COR-L47 (cell line): ENCODE data around the gene TEAD1.
"Not testable (repeated sequence)": the region's sequence is repeated elsewhere in the genome, so short reads cannot be mapped to it uniquely, and the experiment has no call there.

Experiments
- DNase-seq: peaks from one replicate; lab custom pipeline; 2025; lab: John Stamatoyannopoulos, UW

The TEAD1 gene

DNA sequence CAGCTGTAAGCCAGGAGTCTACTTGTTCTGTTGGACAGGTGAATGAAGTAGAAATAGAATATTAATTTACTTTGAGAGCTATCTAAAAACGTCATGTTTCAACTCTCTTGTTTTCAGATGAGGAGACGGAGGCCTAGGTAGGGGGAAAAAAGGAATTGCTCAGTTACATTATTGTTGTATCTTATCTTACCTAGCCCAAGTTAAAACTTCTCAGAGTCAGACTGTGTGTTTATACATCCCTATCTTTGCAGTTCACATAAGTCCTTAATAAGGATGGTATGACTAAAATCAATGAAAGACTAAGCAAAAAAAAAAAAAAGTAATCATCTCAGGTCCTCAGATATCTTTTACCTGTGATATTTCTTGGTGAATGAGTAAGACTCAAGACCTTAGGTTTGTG, 62.8 kb downstream of the TEAD1 start:
- DNase-seq, result no peak

DNA sequence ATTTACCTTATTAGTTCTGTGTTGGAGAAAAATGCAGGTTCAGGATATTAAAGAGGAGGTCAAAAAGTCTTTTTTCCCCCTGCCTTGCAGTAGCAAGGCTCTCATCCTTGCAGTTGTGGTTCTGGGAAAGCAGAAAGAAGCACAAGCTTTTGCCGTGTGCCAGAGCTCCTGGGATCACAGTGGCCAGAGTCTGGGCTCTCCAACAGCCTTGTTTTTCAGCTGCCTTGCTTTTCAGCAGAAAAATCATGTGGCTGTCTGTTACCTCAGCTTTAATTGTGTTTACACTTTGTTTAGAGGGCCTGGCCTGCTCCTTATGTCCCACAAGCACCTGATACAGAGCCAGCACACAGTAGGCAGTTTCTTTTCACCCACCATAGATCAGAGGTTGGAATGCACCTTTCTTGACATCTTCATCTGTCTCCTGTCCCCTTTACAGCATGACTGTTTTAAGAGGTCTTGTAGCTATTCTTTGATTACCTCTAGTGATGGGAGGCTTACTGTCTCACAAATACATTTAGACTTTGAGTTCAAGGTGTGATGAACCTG, 67.5 kb downstream of the TEAD1 start:
- no peak for DNase-seq

DNA sequence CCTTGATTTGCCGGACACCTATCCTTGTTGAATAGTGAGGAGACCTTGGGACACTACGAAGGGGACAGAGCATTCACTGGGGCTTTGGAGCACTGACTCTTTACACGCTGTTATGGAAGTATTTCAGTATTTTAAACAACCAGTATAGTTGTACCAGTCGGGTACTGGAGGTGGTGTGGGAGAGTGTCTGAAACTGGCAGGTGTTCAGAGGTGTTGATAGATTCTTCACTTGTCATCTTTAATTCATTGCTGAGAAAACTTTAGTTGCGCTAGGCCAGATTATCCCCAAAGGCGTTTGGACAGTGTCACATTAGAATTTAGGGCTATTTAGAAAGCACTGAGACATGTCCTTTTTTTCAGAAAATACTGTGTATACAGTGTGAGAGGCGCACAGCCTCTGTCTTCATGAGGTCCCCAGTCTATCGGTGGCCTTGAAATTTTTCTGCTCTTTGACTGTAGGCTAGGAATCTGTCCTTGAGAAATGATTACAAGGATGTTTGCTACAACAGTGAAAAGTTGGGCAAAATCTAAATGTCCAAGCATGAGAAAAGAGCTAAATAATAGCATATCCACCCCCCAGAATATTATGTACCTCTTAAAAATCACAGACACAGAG, 69.7 kb downstream of the TEAD1 start:
- no peak for DNase-seq

DNA sequence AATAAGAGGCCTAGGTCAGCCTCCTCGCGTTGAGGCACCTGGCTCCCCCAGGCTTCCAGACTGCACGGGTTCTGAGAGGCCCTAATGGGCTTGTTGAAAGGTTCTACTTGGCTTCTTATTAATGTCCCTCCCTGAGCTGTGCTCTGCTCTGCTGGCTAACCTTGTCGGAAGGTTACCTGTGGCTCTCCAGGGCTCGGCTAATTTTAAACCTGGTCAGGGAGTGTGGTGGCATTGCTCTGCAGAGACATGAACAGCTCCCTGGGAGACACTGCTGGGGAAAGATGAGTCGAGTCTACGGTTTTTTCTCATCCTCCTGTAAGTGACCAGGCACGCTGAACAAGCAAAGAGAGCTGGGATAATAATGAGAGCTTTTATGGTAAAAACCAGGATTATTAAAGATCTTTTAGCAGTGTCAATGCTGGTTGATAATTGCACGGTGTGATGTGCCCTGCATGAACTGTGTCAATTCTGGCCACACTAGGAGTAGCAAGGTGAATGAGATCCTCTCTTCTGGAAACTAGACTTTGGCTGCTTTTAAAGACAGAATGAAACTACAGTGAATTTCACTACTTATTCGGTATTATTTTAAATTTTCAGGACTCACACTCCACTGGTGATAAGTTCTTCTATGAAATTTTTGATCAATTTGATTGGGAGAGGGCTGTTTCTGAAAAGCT, 70.7 kb downstream of the TEAD1 start:
- DNase-seq, result no peak

DNA sequence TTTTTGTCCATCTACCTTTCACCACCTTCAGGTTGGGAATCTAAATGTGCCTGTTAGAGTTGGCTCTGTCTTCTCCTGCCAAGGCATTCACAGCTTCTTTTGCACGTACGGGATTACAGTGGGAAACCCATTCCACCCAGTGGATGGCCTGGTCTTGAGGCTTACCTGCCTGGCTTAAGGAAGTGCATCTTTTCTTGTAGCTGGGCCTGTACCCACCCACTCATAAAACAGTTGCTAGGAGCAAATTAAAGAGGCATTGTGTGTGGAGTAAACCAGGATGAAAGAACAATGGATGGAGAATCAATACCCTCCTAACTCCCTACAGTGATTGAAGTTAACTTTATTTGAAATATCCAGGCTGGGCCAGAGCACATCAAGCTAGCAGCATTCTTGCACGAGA, 71.6 kb downstream of the TEAD1 start:
- peak; percentile 26 for DNase-seq

DNA sequence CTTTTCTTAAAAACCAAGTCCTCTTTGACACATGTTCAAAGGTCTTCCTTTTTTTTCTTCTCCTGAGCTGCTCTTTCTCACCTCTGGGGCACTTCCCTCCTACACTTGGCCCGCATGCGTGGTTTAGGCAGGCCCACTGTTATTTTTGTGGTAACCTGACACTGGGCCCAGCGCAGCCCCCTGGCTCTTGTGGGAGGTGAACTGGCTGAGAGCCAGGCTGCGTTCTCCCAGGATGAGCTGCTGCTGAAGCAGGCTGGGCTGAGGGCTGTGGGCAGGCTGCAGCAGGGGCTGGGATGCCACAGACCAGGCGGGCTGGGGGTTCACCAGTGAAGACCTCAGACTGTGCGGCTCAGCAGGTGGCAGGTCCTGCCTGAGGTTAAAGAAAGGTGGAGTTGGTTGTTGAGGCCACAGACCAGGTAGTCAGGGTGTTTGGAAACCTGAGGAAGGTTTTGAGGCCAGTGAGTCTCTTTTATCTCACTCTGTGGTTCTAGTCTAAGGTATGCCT, 72.4 kb downstream of the TEAD1 start:
- DNase-seq, result peak; percentile 94

DNA sequence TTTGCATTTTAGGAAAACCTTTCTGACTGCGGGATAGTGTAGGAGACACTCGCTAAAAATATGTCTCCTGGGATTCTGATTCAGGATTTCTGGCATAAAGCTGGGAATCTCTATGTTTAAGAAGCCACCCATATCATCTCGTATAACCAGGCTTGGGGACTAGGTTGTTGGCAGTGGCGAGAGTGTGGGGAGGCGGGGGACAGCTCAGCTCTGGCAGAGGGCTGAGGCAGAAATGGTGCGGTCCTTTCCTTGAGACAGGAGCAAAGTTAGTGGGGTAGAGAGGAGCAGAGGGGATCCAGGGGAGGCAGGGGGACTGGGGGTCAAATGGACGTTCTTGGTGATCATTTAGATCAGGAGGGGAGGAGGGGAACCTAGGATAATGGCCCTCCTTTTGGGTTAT, 74.3 kb downstream of the TEAD1 start:
- no peak for DNase-seq

DNA sequence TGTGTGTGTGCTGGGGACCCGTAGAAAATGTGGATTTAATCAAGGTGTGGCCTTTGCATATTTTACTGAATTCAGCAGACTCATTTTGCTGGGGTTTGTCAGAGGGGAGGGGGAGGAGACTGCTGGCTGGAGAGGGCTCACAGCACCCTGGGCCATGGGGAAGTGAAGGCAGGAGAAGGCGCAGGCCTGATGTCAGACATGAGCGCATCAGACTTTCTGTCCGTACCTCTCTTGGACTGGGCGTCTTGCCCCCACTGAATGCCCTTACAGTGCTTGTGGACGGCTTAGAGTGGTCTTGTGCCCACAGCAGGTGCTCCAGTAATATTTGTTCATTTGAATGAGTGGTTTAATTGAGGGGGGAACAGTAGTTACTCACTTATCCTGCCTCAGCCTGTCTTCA, 75.2 kb downstream of the TEAD1 start:
- DNase-seq, result no peak

DNA sequence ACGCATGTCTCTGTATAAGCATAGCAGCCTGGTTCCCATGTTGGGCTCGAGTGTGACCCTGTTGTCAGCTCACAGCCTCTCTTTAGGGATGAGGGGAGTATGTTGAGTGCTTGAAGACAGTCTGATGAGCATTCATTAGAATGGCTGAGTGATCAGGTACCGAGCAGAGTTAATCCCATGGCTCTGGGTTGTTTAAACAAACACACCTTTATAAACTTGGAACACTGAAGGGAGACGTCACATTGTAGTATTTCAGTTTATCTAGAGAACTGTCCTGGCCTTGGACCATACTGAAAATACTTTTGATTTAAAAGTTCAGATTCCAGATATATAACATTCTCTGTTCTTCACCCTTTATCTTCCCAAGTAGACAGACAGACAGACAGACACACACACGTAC, 76.0 kb downstream of the TEAD1 start:
- no peak for DNase-seq

DNA sequence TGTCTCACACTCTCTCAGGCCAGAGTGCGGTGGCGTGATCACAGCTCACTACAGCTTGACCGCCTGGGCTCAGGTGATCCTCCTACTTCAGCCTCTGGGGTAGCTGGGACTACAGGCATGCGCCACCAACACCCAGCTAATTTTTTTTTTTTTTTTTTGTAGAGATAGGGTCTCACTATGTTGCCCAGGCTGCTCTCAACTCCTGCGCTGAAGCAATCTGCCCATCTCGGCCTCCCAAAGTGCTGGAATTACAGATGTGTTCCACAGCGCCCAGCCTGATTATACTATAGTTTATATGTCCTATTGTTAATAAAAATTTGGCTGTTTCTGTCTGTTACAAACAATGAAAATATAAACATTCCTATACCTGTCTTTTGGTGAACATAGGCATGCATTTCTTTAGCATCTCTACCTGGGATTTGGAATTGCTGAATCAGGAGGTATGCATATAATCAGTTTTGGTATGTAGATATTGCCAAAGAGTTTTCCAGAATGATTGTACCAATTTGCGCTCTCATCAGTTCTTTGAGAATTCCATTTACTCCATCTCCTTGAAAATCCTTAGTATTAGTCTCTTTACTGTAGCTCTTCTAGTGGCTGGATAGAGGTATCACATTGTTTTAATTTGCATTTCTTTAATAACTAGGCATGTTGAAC, 78.8 kb downstream of the TEAD1 start:
- DNase-seq, result no peak

DNA sequence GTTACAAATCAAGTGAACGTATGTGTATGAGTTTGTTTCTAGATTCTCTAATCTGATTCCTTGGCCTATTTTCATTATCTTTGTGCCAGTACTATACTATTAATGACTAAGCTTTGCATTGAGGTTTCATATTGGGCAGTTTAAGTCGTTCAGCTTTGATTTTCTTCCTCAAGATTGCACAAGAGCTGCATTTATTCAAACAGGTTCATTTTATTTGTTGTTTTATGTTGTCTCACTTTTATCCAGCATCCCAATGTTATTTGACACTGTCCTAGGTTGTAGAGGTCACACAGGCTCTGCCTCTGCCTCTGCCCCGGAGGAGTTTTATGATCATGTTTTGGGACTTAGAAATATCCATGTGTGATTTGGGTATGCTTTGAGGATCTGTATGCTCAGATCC, 79.8 kb downstream of the TEAD1 start:
- DNase-seq, result no peak

DNA sequence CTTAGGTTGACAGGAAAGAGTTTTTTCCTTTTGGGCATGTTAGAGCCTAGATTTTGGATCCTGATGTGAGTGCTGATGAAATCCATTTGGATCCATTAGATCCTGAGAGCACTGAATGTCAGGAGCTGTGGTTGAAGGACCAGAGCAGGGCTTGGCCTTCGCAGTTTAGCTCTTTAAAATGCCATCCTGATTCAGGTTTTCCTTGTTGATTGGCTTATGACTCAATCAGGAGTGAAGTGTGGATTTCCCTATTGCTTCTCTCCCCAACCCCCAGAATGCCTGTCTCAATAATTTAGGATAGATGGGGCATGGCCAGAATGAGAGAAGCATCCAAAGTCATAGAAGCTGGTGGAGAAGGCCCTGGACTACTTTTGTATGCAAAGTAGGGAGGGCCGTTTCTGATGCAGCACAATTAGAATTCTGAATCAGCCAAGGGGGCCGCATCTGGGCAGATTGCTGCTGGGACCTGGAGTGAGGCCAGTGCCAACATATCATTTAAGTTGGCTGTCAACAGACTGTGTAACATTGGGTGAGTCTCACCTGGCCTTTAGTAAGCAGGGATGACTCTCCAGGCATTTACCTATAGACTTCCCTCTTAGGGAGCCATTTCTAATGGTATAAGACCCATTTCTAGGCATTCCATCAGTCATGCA, 80.5 kb downstream of the TEAD1 start:
- DNase-seq, result peak; percentile 74

DNA sequence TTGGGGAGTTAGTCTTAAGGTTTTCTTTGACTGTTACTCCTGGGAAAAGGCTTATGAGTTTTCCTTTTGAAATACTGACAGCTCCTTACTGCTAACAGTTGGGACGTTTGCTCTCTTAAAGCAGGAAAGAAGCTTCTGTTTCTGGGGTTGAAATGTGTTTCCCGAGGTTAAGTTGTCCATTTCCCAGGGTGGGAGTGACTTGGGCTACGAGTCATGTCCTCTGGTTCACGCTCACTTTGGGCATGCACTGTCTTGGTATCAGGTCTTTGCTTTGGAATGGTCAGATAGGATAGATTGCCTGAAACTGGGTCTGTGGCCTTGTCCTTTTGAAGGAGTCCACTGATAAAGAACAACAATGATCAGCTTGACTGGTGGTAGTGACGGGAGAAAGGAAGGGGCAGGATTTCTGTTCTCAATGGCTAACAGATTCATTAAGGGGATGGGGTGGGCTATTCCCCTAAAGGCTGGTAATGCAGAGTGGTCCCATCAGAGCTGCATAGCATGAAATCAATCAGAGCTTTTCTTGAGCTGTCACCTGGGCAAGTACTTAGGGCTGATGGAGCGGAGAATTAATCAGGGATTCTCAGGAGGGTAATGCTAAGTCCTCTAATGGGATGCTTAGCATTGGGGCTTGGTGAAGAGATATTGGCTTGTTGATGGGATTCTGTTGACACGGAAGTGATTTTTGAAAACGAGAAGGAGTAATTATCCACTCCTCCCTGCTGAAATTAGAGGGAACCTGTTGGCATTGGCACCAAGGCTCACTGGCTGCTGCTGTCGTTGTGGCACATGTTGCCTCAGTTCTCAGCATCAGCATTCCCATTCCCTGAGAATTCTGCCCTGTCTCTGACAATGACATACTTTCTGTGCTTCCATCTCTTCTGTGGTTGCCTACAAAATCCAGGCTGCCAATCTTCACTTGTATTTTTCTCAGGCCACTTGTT, 81.6 kb downstream of the TEAD1 start:
- DNase-seq, result peak; percentile 50

DNA sequence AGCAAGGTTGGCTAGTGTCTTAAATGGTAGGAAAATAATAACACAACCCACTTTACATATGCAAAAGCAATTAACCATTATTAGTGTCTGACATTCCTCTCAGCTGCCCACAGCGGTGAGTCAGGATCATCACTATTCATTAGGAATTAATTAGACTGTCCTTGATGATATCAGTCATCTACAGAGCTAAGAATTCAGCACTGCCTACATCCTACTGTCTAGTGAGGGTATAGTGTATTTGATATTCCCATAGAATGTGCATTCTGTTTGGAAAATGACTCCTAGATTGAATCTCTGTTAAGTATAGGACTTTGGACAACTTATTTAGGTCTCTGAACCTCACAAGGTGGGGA, 82.2 kb downstream of the TEAD1 start:
- DNase-seq, result no peak

DNA sequence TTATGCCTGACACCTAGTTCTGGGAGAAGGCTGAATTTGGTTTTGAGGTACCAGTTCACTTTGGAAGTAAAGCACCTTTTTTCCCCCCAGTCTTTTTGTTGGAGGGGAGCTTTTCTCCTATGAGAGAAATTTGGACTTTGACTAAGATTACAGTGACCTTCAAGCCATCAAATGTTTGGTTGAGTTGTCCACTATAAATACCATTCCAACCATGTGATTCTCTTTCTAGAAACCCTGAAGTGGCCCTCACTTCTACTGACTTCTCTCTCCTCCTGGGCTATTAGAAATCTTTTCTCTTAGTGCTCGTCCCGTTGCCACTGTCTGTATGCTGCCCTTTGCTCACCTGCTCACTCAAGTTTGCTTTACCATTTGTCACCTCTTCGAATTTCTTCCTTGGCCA, 82.6 kb downstream of the TEAD1 start:
- no peak for DNase-seq

DNA sequence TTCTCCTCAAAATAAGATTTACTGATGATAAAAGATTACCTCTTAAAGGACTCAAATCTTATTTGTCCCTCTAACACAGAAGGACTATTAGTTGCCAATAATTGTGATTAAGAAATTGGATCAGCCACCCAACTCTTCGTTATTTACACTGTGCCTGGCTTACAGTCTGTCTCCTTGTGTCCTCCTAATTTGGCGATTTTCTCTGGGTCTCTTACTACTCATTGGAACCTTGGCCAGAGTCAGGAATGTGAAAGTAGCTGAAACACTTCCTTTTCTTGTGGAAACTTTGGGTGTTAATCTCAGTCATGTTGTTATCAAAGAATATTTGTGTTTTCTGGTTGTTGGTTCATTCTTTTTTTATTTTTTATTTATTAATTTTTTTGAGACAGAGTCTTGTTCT, 83.2 kb downstream of the TEAD1 start:
- DNase-seq, result no peak

DNA sequence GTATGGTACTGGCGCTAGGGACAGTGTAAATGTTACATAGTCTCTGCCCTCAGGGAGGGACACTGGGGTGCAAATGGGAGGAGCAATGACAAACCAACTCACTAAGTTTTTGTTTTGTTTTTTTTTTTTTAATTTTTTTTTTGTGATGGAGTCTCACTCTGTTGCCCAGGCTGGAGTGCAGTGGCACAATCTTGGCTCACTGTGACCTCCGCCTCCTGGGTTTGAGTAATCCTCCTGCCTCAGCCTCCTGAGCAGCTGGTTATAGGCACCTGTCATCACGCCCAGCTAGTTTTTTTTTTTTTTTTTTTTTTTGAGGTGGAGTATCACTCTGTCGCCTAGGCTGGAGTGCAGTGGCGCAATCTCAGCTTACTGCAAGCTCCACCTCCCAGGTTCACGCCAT, 83.9 kb downstream of the TEAD1 start:
- DNase-seq, result not testable (repeated sequence)

DNA sequence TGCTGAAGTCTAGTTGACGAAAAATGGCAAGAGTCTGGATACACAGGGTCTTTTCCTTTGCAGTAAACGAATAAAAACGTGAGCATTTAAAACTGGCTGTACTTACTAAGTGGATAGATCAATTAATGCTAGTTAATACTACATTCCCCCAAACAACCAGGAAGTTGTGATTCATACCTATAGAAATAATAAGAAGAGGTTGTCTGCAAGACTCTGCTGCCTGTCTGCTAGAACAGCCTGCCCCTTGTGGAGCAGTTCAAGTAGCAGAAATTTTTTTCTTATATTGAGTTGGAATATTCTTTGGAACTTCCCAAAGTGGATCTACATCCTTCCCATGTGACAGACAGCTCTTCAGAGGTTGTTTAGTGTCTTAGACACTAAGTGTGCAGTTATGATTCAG, 86.8 kb downstream of the TEAD1 start:
- no peak for DNase-seq

DNA sequence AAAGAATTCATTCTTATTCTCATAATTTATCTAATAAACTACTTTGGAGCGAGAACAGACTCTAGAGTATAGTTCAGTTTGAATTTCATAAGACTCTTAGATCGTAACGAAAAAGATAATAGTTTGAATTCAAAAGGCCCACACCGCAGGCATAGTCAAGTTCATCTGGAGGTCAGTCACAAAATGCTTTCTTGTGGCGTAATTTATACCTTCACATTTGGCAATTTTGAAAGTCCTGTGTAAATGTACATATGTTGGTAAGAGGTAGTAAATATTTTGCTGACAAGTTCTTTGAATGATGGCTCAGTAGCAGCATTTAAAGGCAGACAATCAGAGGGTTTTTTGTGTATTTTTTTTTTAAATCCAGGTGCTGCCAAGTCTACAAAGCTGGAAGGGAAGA, 88.1 kb downstream of the TEAD1 start:
- no peak for DNase-seq

DNA sequence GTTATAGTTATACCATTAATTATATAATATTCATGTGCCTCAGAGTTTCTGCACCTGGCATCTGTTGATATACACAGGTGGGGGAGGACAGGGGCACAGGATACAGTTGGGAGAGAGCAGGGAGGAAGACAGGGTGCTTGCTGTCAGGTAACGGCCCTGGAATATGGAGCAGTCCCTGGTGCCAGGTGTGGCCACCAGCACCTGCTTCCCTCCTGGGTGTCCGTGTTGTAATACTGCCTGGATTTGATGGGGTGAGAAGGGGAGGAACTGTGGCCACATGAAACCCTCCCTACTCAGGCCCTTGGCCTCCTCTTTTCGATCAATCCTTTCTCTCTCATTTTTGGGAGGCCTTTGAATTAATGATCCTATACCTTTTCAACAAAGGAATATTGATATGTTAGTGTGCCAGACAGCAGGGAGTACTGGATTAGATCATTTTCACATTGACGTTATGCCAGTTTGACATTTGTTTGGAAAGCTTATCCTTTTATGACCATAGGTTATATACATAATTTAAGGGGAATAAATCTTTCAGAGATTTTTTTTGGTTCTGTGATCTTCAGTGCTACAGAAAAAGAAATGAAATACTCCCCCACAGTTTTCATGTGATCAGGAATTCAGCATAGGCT, 88.6 kb downstream of the TEAD1 start:
- peak; percentile 92 for DNase-seq
